ENCODE measurements around the gene TNIP2. TPM values are rescaled to one million over a fixed set of nuclear protein-coding genes. Genes with fewer than 3 reads are reported as not detected.

TNIP2 gene
- total and polyA plus RNA-seq, 2 of the 8 experiments (the other 6 are each of a cell fraction or from before 2014, with no cell fraction given), result 23.7 to 37.7 TPM

DNA sequence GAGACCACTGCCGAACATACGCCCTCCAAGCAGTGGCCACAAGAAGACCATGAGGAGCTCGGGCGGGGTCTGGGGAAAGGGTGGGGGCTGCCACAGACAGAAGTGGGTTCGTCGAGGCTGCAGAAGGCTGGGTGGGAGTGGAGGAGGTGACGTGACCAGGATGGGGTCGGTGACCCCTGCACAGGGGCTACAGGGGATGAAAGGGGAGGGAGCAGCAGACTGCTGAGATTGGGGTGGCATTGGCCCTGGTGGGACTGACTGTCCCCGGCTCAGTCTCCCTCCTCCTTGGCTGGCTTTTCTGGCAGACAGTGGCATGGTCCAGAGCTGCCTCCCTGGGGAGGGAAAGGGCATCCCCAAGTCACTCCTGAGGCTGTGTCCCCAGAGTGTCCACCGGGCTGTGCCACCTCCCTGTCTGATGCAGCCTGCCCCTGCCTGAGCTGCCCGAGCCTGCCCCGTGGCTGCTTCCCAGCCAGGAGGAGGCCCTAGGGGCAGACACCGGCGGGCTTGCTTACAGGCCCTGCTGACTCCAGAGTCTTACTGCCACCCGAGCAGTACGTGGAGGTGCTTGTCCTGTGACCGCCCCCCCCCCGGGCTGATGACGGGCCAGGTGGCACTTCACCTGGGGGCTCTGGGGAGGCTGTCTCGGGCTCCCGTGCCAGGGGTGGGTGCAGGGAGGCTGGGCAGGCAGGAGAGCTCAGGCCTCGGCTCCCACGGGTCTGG, 44.0 kb upstream of the TNIP2 start (continued):
- no peak for TF ChIP-seq CHD1 (IDR thresholded peaks at IDR 0.05; ENCODE audit: low read depth, low read length)
- TF ChIP-seq TAF1 (IDR thresholded peaks at IDR 0.05; ENCODE audit: low read depth, low read length), result no peak
- TF ChIP-seq POLR2A (IDR thresholded peaks at IDR 0.05; ENCODE audit: control extremely low read depth in 1 of 2, low read depth in 2 of 2, low read length in 2 of 2), result no peak
- no peak for TF ChIP-seq JUN (IDR thresholded peaks at IDR 0.05; ENCODE audit: low read depth, low read length)
- TF ChIP-seq EGR1 (IDR thresholded peaks at IDR 0.05; ENCODE audit: borderline replicate concordance, low read depth, low read length), result no peak
- no peak for TF ChIP-seq GTF2F1 (IDR thresholded peaks at IDR 0.05; ENCODE audit: borderline replicate concordance, low read depth, low read length)
- TF ChIP-seq, protein P1, sequence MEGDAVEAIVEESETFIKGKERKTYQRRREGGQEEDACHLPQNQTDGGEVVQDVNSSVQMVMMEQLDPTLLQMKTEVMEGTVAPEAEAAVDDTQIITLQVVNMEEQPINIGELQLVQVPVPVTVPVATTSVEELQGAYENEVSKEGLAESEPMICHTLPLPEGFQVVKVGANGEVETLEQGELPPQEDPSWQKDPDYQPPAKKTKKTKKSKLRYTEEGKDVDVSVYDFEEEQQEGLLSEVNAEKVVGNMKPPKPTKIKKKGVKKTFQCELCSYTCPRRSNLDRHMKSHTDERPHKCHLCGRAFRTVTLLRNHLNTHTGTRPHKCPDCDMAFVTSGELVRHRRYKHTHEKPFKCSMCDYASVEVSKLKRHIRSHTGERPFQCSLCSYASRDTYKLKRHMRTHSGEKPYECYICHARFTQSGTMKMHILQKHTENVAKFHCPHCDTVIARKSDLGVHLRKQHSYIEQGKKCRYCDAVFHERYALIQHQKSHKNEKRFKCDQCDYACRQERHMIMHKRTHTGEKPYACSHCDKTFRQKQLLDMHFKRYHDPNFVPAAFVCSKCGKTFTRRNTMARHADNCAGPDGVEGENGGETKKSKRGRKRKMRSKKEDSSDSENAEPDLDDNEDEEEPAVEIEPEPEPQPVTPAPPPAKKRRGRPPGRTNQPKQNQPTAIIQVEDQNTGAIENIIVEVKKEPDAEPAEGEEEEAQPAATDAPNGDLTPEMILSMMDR (IDR thresholded peaks at IDR 0.05; ENCODE audit: control extremely low read depth in 1 of 3, insufficient read depth in 1 of 3, low read depth in 1 of 3, low read length in 3 of 3), result no peak
